ENCODE data around the gene TAAR1. TPM values are rescaled to one million over a fixed set of nuclear protein-coding genes. Genes with fewer than 3 reads are reported as not detected.

TAAR1 gene
- total and polyA plus RNA-seq, 8 donors, result 2.8 TPM; not detected in 7

DNA sequence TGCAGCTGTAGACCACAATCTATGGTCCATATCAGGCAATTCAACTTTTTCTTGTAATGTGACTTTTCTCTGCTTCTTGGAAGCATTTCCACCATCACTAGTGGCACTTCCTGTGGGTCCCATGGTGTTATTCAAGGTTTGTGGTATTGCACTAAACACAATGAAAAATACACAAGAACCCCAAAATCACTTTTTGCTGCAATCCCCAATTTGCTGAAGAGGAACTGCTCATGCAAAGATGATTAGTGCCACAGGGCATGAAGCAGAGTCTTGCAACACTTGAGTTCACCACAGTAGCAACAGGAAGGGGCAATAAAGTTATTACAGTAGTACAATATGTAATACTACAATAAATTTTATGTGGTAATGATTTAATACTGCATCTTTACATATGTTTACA is 16.8 kb upstream of the TAAR1 start:
- DNase-seq, result no peak
- H3K27ac ChIP-seq, result no peak overlapping the region
- no peaks in the 10 kb centered on the region for H3K27me3 ChIP-seq
- H3K4me1 ChIP-seq, result peaks cover 0 to 10% (median 2%) of the 10 kb centered on the region in 4 donors
- no peak overlapping the region for H3K4me3 ChIP-seq
- no peaks in the 10 kb centered on the region for H3K36me3 ChIP-seq
- H3K9me3 ChIP-seq, result no peaks in the 10 kb centered on the region
- TF ChIP-seq EP300 (IDR thresholded peaks at IDR 0.05), result no peak
- no peak for TF ChIP-seq POLR2A (IDR thresholded peaks at IDR 0.05)
- TF ChIP-seq POLR2AphosphoS5 (IDR thresholded peaks at IDR 0.05), result no peak
- TF ChIP-seq, protein P1, sequence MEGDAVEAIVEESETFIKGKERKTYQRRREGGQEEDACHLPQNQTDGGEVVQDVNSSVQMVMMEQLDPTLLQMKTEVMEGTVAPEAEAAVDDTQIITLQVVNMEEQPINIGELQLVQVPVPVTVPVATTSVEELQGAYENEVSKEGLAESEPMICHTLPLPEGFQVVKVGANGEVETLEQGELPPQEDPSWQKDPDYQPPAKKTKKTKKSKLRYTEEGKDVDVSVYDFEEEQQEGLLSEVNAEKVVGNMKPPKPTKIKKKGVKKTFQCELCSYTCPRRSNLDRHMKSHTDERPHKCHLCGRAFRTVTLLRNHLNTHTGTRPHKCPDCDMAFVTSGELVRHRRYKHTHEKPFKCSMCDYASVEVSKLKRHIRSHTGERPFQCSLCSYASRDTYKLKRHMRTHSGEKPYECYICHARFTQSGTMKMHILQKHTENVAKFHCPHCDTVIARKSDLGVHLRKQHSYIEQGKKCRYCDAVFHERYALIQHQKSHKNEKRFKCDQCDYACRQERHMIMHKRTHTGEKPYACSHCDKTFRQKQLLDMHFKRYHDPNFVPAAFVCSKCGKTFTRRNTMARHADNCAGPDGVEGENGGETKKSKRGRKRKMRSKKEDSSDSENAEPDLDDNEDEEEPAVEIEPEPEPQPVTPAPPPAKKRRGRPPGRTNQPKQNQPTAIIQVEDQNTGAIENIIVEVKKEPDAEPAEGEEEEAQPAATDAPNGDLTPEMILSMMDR (IDR thresholded peaks at IDR 0.05), result no peak
- intact Hi-C loops (cut with DNase I; ENCODE audit: low total_unique reads), result no loop called here

DNA sequence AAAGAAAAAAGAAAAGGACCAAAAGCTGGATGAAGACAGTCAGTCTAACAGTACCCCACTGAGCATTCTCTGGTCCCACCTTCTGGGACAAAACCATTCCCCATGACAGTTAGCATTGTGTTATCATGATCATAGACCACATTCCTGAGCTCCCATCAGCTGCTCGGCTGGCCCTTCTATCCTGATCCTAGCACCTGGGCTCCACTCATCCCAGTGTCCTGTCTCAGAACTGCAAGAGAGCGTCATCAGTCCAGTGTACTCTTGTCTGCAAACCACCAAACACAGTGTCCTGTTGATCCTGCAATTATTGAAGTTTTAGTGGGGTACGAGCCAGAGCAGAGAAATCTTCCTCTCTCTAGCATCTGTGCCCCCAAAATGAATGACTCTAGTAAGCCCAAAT is 16.0 kb upstream of the TAAR1 start:
- intact Hi-C loops (cut with DNase I; ENCODE audit: low total_unique reads), result no loop called here
- DNase-seq, result no peak
- Histone ChIP-seq H3K9me3 (no peaks in the 10 kb centered on the region), H3K36me3 (no peaks in the 10 kb centered on the region), H3K27ac (no peak overlapping the region), H3K27me3 (no peaks in the 10 kb centered on the region), H3K4me1 (peaks cover 0 to 15% (median 5%) of the 10 kb centered on the region in 4 donors), H3K4me3 (no peak overlapping the region)
- TF ChIP-seq POLR2AphosphoS5 (IDR thresholded peaks at IDR 0.05) (no peak), POLR2A (IDR thresholded peaks at IDR 0.05) (no peak), EP300 (IDR thresholded peaks at IDR 0.05) (no peak)
- TF ChIP-seq, protein P1 (IDR thresholded peaks at IDR 0.05), result no peak
- 79 to 89% (median 86%) methylated on average over 3 of the region's 3 CpGs for WGBS, 5 donors

DNA sequence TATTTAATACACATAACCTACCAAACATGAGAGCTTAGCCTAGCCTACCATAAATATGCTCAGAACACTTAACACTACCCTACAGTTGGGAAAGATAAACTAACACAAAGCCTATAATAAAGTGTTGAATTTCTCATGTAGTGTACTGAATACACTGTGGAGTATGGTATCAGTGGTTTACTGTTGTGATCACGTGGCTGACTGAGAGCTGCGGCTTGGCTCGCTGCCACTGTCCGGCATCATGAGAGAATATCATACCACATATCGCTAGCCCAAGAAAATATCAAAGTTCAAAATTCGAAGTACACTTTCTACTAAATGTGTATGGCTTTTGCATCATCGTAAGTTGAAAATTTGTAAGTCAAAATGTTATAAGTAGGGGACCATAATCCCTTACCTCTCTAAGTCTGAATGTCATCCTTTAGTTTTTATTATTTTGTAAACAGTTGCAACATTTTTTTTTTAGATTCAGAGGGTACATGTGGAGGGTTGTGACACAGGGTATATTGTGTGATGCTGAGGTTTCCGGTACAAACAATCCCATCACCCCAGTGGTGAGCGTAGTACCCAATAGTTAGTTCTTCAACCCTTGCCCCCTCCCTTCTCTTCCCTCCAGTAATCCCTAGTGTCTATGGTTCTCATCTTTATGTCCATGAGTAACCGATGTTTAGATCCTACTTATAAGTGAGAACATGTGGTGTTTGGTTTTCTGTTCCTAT is 14.6 kb upstream of the TAAR1 start:
- WGBS, 5 donors, result 70 to 83% (median 79%) methylated on average over 10 of the region's 10 CpGs
- TF ChIP-seq POLR2AphosphoS5 (IDR thresholded peaks at IDR 0.05) (no peak), EP300 (IDR thresholded peaks at IDR 0.05) (no peak), POLR2A (IDR thresholded peaks at IDR 0.05) (no peak)
- TF ChIP-seq, protein P1 (IDR thresholded peaks at IDR 0.05), result no peak
- no peak overlapping the region for H3K27ac ChIP-seq

DNA sequence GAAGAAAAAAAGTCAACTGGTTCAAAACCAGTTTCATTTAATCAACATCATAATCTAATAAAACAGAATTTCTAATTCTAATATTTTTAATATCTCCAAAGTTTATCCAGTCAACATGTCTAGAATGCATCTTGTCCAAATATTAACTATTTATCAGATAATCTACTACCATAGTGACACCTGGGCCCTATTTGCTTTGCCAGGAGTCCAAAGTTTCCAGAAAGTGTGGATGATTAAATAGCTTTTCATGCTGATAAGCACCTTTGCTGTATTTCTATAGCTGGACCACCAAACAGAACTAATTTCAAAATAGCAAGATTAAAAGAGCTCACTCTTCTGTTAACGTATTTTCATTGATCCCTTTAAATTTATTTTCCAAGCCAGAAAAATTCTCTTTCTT is 12.3 kb upstream of the TAAR1 start:
- Histone ChIP-seq H3K27me3 (no peaks in the 10 kb centered on the region), H3K9me3 (no peaks in the 10 kb centered on the region), H3K4me3 (no peak overlapping the region), H3K4me1 (peaks cover 3 to 21% (median 9%) of the 10 kb centered on the region in 4 donors), H3K36me3 (no peaks in the 10 kb centered on the region), H3K27ac (no peak overlapping the region)
- intact Hi-C loops (cut with DNase I; ENCODE audit: low total_unique reads), result loop anchor here (5.0 kb wide), 1 partner anchor 144 kb away; no protein-coding TSS in a partner anchor
- 37 to 63% (median 54%) methylated on average over 1 of the region's 1 CpG for WGBS, 5 donors
- no peak for DNase-seq
- TF ChIP-seq, protein P1 (IDR thresholded peaks at IDR 0.05), result no peak
- TF ChIP-seq POLR2AphosphoS5 (IDR thresholded peaks at IDR 0.05), result no peak
- no peak for TF ChIP-seq POLR2A (IDR thresholded peaks at IDR 0.05)

More for the DNA sequence above, 14.6 kb upstream of the TAAR1 start:
- DNase-seq, result peak; percentile 7 to 35
- Histone ChIP-seq H3K4me1 (peaks cover 3 to 21% (median 9%) of the 10 kb centered on the region in 4 donors), H3K36me3 (no peaks in the 10 kb centered on the region), H3K9me3 (no peaks in the 10 kb centered on the region), H3K27me3 (no peaks in the 10 kb centered on the region), H3K4me3 (no peak overlapping the region)
- intact Hi-C loops (cut with DNase I; ENCODE audit: low total_unique reads), result loop anchor here (5.0 kb wide), 1 partner anchor 146 kb away; no protein-coding TSS in a partner anchor

Data from stomach (tissue), 9 donors.